DOHH2 (cell line): Measurements from ENCODE around the gene NUMBL.
A peak's percentile ranks its signal among the peaks of the same experiment; 100 is the strongest.

Experiments
- H3F3A ChIP-seq: fragments of 200-600 bp; sonication (generic), shearing (Covaris generic); 2 replicates; pipeline ENCODE4 v1.6.0; 2016; ENCODE audit warnings: antibody characterized with exemption, mild to moderate bottlenecking; ENCODE audit not compliant: control insufficient read depth, insufficient read depth
- H3K27ac ChIP-seq: fragments of 200-600 bp; sonication (generic); 2 replicates; pipeline ENCODE4 v1.5.1; 2014; ENCODE audit warnings: low read depth, mild to moderate bottlenecking, low read length, moderate library complexity
- H3K27me3 ChIP-seq: fragments of 200-600 bp; sonication (generic); 2 replicates; pipeline ENCODE4 v1.6.1; 2014; ENCODE audit warnings: mild to moderate bottlenecking, low read length, mixed read lengths; ENCODE audit not compliant: control insufficient read depth
- H3K36me3 ChIP-seq: fragments of 200-600 bp; sonication (generic); 2 replicates; pipeline ENCODE4 v1.6.1; 2014; ENCODE audit warnings: mild to moderate bottlenecking, low read length, moderate library complexity, mixed read lengths; ENCODE audit not compliant: control insufficient read depth
- H3K4me1 ChIP-seq: fragments of 200-600 bp; sonication (generic); 2 replicates; pipeline ENCODE4 v1.6.1; 2014; ENCODE audit warnings: mild to moderate bottlenecking, low read length, mixed read lengths; ENCODE audit not compliant: control insufficient read depth
- H3K4me2 ChIP-seq: fragments of 200-600 bp; sonication (generic); 2 replicates; pipeline ENCODE4 v1.6.0; 2014; ENCODE audit warnings: mild to moderate bottlenecking, low read length, moderate library complexity
- H3K4me3 ChIP-seq: fragments of 200-600 bp; sonication (generic); 2 replicates; pipeline ENCODE4 v1.5.1; 2014; ENCODE audit warnings: mild to moderate bottlenecking, low read length, mixed read lengths
- H3K79me2 ChIP-seq: fragments of 200-600 bp; sonication (generic); 2 replicates; pipeline ENCODE4 v1.6.1; 2014; ENCODE audit warnings: mild to moderate bottlenecking, low read length, mixed read lengths; ENCODE audit not compliant: control insufficient read depth
- H3K9me2 ChIP-seq: fragments of 200-600 bp; sonication (generic); replicated peaks from 2 replicates; pipeline ENCODE4 v1.6.1; 2014; ENCODE audit warnings: mild to moderate bottlenecking, low read length, mixed read lengths; ENCODE audit not compliant: control insufficient read depth
- H3K9me3 ChIP-seq: fragments of 200-600 bp; sonication (generic); 2 replicates; pipeline ENCODE4 v1.6.1; 2014; ENCODE audit warnings: antibody characterized with exemption, low read length, mixed read lengths; ENCODE audit not compliant: control insufficient read depth, insufficient read depth
- H4K20me1 ChIP-seq: fragments of 200-600 bp; sonication (generic); 2 replicates; pipeline ENCODE4 v1.6.0; 2014; ENCODE audit warnings: low read depth, mild to moderate bottlenecking, antibody characterized with exemption, low read length, moderate library complexity; ENCODE audit not compliant: control insufficient read depth, insufficient read depth
- EZH2phosphoT487 ChIP-seq: fragments of 200-600 bp; sonication (generic); IDR thresholded peaks from 2 replicates; pipeline ENCODE4 v1.6.1; 2017; ENCODE audit warnings: borderline replicate concordance, mild to moderate bottlenecking, antibody characterized with exemption, low read length, moderate library complexity, mixed read lengths
- TF ChIP-seq, protein P1 (sequence below): fragments of 200-600 bp; sonication (generic); IDR thresholded peaks from one replicate; pipeline ENCODE4 v1.5.1; 2014; ENCODE audit warnings: antibody characterized with exemption, mild to moderate bottlenecking, low read depth, low read length; ENCODE audit not compliant: poor library complexity, severe bottlenecking

Gene NUMBL

DNA sequence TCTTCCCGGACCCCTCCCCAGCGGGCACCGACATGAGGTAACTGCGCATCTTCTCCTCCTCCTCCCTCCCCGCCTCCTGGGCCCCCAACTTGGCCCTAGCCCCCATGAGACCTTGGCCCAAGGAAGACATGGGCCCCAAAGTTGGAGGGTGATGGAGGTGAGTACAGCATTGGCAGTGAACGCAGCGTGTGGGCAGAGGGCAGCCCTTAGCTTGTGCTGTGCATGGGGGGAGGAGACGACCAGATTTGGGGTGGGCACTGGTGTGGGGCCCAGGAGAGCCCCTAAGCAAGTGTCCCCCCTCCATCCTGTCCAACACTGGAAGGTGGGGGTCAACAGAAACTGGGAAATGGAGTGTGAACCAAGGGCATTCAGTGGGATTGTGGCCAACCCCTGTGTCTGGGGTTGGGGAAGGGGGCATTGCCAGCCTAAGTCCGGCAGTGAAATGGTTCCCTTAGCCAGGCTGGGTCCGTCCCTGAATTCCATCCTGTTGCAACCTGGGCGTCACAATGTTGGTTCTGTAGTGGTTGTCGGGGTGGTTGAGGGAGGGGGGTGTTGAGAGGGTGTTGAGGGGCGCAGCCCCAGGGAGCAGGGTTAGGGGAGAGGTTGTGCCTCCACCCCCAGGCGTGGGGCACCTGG, 23.5 kb downstream of the NUMBL start:
- Histone ChIP-seq H3K27me3 (no peaks in the 10 kb centered on the region), H3K9me3 (peaks cover 16% of the 10 kb centered on the region; the same call in 1 of the 2 replicates), H3K27ac (no peak overlapping the region), H3K4me3 (no peak overlapping the region), H3K79me2 (no peaks in the 10 kb centered on the region), H4K20me1 (no peaks in the 10 kb centered on the region), H3F3A (no peaks in the 10 kb centered on the region), H3K9me2 (no peaks in the 10 kb centered on the region), H3K4me2 (no peak overlapping the region), H3K4me1 (peaks cover 28% of the 10 kb centered on the region), H3K36me3 (no peaks in the 10 kb centered on the region)
- TF ChIP-seq, protein P1, sequence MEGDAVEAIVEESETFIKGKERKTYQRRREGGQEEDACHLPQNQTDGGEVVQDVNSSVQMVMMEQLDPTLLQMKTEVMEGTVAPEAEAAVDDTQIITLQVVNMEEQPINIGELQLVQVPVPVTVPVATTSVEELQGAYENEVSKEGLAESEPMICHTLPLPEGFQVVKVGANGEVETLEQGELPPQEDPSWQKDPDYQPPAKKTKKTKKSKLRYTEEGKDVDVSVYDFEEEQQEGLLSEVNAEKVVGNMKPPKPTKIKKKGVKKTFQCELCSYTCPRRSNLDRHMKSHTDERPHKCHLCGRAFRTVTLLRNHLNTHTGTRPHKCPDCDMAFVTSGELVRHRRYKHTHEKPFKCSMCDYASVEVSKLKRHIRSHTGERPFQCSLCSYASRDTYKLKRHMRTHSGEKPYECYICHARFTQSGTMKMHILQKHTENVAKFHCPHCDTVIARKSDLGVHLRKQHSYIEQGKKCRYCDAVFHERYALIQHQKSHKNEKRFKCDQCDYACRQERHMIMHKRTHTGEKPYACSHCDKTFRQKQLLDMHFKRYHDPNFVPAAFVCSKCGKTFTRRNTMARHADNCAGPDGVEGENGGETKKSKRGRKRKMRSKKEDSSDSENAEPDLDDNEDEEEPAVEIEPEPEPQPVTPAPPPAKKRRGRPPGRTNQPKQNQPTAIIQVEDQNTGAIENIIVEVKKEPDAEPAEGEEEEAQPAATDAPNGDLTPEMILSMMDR, result no peak
- TF ChIP-seq EZH2phosphoT487, result no peak

DNA sequence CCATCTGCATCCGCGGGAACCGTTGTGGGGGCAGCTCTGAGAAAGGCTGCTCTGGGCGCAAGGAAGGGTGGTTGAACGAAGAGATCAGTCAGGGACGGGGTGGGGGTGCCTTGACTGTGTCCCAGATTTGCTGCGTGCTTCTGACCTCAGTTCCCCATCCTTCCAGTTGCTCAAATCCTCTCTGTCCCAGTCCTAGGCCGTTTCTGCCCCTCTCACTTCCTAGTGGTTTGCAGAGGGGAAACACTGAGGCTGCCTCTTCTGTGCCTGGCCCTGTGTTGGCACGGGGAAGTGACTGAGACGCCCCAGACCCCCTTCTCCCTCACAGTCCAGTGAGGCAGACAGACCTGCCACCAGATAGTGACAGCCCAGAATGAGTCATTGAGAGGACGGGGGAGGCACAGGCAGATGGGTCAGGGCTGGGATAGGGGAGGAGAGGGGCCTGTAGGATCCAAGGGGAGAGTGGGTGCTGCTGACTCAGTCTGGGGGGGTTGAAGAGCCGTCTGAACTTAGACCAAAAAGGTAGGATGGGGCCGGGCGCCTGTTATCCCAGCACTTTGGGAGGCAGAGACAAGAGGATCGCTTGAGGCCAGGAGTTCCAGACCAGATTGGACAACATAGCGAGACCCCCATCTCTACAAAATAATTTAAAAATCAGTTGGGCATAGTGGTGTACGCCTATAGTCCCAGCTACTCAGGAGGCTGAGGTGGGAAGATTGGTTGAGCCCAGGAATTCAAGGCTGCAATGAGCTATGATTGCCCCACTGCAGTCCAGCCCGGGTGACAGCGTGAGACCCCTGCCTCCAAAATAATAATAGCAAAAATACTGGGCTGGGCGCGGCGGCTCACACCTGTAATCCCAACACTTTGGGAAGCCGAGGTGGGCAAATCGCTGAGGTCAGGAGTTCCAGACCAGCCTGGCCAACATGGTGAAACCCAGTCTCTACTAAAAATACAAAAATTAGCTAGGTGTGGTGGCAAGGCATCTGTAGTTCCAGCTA, 26.5 kb downstream of the NUMBL start:
- H3F3A ChIP-seq, result no peaks in the 10 kb centered on the region
- H3K9me3 ChIP-seq, result peaks cover 3% of the 10 kb centered on the region; the same call in 1 of the 2 replicates
- H3K4me3 ChIP-seq, result peak overlapping the region; percentile 71
- no peak for TF ChIP-seq EZH2phosphoT487
- TF ChIP-seq, protein P1, result no peak
- peaks cover 3% of the 10 kb centered on the region; the same call in 1 of the 2 replicates for H3K27me3 ChIP-seq
- H4K20me1 ChIP-seq, result no peaks in the 10 kb centered on the region
- H3K27ac ChIP-seq, result peak overlapping the region; percentile 53
- H3K79me2 ChIP-seq, result no peaks in the 10 kb centered on the region
- peak overlapping the region; percentile 84 for H3K4me2 ChIP-seq
- H3K36me3 ChIP-seq, result no peaks in the 10 kb centered on the region
- H3K4me1 ChIP-seq, result peaks cover 15% of the 10 kb centered on the region
- H3K9me2 ChIP-seq, result no peaks in the 10 kb centered on the region

DNA sequence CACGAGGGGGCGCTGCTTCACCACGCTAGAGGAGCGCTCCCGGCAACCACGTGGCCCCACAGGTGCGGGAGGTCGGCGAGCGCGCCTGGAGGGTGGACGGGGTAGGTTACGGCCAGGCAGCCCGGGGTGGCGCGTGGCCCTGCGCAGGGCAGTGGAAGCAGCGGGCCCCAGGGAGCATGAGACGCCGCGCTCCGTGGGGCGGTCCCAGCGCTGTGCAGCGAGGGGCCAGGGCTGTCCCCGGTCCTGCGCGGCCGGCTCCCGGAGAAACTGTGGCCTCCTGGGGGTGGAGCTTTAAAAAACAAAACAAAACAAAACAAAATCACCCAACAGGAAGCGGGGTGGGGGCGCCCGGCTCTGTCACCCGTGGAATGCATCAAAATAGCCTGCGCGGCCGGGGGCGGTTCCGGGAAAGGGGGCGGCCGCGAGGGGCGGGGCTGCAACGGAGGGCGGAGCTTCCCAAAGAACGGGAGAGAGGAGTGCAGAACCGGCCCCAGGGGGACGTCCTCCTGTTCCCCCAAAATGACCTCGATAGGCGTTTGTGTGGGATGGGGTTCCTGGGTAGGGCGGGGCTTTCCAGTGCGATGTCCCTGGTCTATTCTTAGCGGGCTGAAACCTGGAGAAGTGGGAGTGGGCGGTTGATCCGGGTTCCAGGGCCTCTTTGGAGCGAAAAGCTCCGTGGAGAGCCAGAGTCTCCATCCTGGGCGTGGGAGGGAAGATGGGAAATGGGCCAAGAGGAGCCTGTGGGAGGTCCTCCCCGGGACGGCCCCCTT, 27.3 kb downstream of the NUMBL start:
- no peak for TF ChIP-seq EZH2phosphoT487
- TF ChIP-seq, protein P1, result no peak
- H4K20me1 ChIP-seq, result no peaks in the 10 kb centered on the region
- H3K27me3 ChIP-seq, result peaks cover 3% of the 10 kb centered on the region; the same call in 1 of the 2 replicates
- no peaks in the 10 kb centered on the region for H3F3A ChIP-seq
- peak overlapping the region; percentile 84 for H3K4me2 ChIP-seq
- peak overlapping the region; percentile 53 for H3K27ac ChIP-seq
- H3K4me1 ChIP-seq, result peaks cover 15% of the 10 kb centered on the region
- H3K4me3 ChIP-seq, result peak overlapping the region; percentile 71
- H3K79me2 ChIP-seq, result no peaks in the 10 kb centered on the region
- H3K9me2 ChIP-seq, result no peaks in the 10 kb centered on the region
- no peaks in the 10 kb centered on the region for H3K36me3 ChIP-seq
- H3K9me3 ChIP-seq, result no peaks in the 10 kb centered on the region
